ENCODE measurements around the gene SPACDR.
A peak's percentile ranks its signal among the peaks of the same experiment; 100 is the strongest.
"Not testable (repeated sequence)": the region's sequence is repeated elsewhere in the genome, so short reads cannot be mapped to it uniquely, and the experiment has no call there.

Gene SPACDR

DNA sequence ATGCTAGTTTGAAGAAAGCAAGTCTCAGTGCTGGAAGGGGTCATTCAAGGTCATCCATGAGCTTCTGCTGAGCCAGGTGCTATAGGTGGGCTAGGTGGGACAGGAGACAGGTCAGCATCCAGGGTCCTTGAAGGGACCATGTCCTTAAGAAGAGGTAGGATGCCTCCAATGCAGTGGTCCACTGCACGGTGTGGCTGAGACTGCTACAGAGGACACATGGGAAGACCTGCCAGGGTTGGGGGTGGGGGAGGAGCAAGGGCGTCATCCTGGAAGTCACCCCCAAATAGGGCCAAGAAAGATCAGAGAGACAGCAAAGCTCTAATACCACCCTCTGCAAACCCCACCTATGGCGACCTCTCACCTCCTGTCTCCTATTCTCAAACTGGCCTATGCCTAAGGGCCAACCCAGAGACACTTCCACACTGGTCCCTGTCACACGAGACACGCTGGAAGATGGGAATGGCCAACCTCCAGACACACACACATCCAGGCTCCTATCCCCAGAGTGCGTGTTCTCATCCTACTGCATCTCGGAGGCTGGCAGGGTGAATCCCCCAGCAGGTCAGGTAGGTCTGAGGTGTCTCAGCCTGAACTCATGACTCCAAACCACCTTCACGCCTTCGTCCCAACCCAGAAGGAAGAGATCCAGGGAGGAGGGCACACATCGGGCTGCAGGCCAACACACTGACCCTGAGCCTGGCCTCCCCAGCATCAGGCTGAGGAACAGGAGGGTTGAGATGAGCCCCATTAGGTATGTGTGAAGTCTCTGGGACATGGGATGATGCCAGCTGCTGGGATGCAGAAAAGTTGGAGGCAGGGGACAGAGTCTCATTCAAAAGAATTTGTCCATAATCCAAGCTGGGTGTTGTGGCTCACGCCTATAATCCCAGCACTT, 22.2 kb downstream of the SPACDR start:
- no peaks in the 10 kb centered on the region for H3K27me3 Mint-ChIP-seq
- H3K4me3 Mint-ChIP-seq, result no peak overlapping the region
- peaks cover 0 to 4% of the 10 kb centered on the region in 2 donors for H3K36me3 Mint-ChIP-seq
- ATAC-seq (replicated peaks) (no peak), DNase-seq (no peak)
- no peak overlapping the region for H3K27ac Mint-ChIP-seq
- H3K4me1 Mint-ChIP-seq, result peaks cover 11 to 17% of the 10 kb centered on the region in 2 donors
- H3K9me3 Mint-ChIP-seq, result no peaks in the 10 kb centered on the region

DNA sequence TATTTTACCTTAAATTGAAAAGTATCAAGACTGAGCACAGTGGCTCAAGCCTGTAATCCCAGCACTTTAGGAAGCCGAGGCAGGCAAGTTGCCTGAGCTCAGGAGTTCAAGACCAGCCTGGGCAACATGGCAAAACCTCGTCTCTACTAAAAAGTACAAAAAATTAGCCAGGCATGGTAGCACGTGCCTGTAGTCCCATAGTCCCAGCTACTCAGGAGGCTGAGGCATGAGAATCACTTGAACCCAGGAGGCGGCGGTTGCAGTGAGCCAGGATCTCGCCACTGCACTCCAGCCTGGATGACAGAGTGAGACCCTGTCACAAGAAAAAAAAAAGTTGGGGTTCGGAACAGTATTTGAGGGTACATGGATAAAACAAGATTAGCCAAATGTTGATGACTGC, 24.8 kb downstream of the SPACDR start:
- Mint-ChIP-seq H3K36me3 (peaks cover 17 to 19% of the 10 kb centered on the region in 2 donors), H3K4me1 (peaks cover 12 to 20% of the 10 kb centered on the region in 2 donors)
- H3K9me3 Mint-ChIP-seq; H3K27ac Mint-ChIP-seq; DNase-seq; H3K27me3 Mint-ChIP-seq; ATAC-seq (replicated peaks); H3K4me3 Mint-ChIP-seq: not testable (repeated sequence)

DNA sequence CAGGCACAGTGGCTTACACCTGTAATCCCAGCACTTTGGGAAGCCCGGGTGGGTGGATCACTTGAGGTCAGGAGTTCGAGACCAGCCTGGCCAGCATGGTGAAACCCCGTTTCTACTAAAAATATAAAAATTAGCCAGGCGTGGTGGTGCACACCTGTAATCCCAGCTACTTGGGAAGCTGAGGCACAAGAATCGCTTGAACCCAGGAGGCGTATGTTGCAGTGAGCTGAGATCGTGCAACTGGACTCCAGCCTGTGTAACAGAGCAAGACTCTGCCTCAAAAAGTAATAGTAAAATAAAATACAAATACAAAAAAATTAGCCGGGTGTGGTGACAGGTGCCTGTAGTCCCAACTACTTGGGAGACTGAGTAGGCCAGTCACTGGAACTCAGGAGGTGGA, 25.3 kb downstream of the SPACDR start:
- H3K27me3 Mint-ChIP-seq; H3K9me3 Mint-ChIP-seq; DNase-seq; ATAC-seq (replicated peaks); H3K4me3 Mint-ChIP-seq; H3K27ac Mint-ChIP-seq: not testable (repeated sequence)
- peaks cover 22 to 23% of the 10 kb centered on the region in 2 donors for H3K36me3 Mint-ChIP-seq
- peaks cover 16 to 23% of the 10 kb centered on the region in 2 donors for H3K4me1 Mint-ChIP-seq

DNA sequence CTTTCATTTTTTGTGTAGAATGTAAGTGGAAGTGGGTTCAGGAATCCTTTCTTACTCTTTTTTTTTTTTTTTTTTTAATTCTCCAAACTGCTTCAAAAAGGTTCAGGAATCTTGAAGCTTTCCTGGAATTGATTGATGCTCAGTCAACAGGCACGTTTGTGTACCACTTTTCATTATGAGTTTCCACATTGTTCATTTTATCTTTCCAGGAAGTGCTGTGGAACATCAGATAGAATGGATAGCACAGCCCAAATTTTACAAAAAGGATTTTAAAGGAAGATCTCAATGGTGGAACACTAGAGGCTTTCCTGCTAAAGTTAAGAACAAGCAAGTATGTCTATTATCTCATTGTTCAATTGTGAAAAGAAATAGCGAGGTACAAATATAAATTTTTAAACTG, 25.9 kb downstream of the SPACDR start:
- peaks cover 22 to 29% of the 10 kb centered on the region in 2 donors for H3K4me1 Mint-ChIP-seq
- peak overlapping the region; percentile 14 for H3K27ac Mint-ChIP-seq
- H3K36me3 Mint-ChIP-seq, result peaks cover 27% of the 10 kb centered on the region in 2 donors
- no peaks in the 10 kb centered on the region for H3K27me3 Mint-ChIP-seq
- H3K9me3 Mint-ChIP-seq, result no peaks in the 10 kb centered on the region
- no peak overlapping the region for H3K4me3 Mint-ChIP-seq
- ATAC-seq (replicated peaks) (no peak), DNase-seq (no peak)

DNA sequence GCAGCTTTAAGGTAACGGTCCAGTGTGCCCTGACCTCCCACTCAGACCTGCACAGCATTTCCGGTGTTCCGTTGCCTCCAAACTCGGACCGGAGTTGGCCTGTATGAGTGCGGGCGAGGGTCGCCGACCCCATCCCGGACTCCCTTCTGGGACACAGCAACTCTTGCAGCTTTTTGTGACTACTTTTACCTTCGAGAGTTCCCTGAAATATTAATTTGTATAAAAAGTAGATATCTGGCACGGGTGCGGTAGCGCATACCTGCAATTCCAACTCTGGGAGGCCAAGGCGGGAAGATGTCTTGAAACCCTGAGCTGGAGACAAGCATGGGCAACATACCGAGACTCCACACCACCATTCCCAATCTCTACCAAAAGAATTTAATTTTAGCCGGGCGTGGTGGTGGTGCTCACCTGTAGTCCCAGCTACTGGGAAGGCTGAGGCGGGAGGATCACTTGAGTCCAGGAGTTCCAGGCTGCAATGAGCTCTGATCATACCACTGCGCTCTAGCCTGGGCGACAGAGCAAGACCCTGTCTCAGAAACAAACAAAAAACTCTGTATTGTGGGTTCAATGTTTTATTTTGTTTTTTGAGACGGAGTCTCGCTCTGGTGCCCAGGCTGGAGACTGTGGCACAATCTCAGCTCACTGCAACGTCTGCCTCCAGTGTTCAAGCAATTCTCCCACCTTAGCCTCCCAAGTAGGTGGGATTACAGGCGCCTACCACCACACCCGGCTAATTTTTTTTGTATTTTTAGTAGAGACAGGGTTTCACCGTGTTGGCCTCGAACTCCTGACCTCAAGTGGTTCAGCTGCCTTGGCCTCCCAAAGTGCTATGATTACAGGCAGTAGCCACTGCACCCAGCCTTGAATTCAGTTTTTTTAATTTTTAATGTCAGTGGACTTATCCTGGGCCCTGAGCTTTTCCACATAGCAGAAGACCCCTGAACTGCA, 26.6 kb downstream of the SPACDR start:
- H3K36me3 Mint-ChIP-seq, result peaks cover 31 to 35% of the 10 kb centered on the region in 2 donors
- DNase-seq, result no peak

DNA sequence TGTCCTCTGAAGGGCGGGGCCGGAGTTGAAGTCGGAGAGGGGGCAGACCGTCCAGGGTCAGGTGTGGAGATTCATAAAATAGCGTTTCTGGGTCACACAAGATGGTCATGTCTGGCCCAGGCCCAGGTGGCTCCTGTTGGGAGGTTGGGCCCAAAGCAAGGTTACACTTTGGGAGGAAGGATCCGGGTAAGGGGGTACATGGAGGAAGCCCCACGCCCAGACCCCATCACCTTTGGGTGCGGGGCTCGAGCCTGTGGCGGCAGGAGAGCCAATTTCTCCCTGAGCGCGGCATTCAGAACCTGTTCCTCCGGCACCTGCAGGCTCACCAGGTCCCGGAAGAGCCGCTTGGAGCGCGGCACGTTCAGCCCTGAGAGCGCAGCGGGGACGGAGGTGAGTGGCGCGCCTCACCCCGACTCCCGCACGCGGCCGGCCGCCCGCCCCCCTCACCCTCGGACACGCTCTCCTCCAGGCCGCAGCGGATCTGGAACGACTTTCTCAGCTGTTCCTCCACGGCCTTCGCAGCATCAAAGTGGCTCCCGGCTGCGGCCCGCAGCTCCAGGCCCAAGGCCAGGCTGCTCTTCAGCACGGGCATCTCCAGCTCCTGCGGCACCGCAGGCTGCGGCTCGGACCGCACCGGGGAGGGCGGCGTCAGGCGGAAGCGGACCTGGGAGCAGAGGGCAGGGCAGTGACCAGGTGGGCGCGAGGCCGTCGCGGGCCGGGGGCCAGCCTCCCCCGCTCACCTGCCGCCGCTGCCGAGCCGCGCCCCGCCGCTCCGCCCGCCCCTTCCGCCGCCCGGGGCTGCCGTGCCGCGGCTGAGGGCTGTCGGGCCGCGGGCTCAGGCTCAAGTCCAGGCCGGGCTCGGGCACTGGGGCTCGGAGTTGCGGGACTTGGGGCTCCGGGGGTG, 28.4 kb downstream of the SPACDR start:
- Mint-ChIP-seq H3K4me3 (peak overlapping the region; percentile 97 to 98), H3K36me3 (peaks cover 38 to 46% of the 10 kb centered on the region in 2 donors)

More for the DNA sequence above, 26.6 kb downstream of the SPACDR start:
- Mint-ChIP-seq H3K4me1 (peaks cover 28 to 36% of the 10 kb centered on the region in 2 donors), H3K9me3 (no peaks in the 10 kb centered on the region), H3K27me3 (no peaks in the 10 kb centered on the region), H3K27ac (no peak overlapping the region), H3K4me3 (peak overlapping the region; percentile 97 to 98)
- ATAC-seq (replicated peaks), result no peak

DNA sequence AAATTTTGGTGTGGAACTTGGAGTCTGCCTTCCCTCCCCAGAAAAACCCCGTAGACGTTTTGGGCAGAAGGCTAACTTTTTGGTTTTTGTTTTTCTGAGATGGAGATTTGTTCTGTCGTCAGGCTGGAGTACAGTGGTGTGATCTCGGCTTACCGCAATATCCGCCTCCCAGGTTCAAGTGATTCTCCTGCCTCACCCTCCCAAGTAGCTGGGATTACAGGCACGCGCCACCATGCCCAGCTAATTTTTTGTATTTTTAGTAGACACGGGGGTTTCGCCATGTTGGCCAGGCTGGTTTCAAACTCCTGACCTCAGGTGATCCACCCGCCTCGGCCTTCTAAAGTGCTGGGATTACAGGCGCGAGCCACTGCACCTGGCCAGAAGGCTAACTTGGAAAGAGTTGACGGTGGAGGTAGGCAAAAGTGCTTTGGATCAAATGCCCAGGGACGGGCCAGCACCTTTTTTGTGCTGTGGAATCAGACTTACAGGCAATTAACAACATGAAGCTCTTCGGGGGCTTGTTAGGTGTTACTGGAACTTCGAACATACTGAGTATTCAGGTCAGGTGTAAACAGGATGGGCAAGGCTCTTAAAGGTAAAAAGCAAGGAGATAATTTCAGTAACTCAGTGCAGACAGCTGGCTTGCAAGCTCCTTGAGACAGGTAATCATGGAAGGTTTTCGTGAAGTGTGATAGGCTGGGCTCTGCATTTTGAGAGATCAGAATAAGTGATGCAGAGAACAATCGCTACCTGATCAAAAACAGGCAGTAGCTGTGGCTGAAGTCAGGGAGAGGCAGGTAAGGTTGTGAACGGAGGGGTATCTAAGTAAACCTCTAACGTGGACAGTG, 29.5 kb downstream of the SPACDR start:
- peak overlapping the region; percentile 89 to 91 for H3K4me3 Mint-ChIP-seq
- ATAC-seq (replicated peaks) (no peak), DNase-seq (no peak)
- H3K36me3 Mint-ChIP-seq, result peaks cover 41 to 54% of the 10 kb centered on the region in 2 donors
- H3K27ac Mint-ChIP-seq, result peak overlapping the region; percentile 93
- peaks cover 43 to 57% of the 10 kb centered on the region in 2 donors for H3K4me1 Mint-ChIP-seq
- peaks cover under 1 to 2% of the 10 kb centered on the region in 2 donors for H3K27me3 Mint-ChIP-seq
- H3K9me3 Mint-ChIP-seq, result no peaks in the 10 kb centered on the region

More for the DNA sequence above, 28.4 kb downstream of the SPACDR start:
- peak; percentile 44 to 50 for ATAC-seq (replicated peaks)
- H3K4me1 Mint-ChIP-seq, result peaks cover 38 to 52% of the 10 kb centered on the region in 2 donors
- H3K9me3 Mint-ChIP-seq, result no peaks in the 10 kb centered on the region
- no peak for DNase-seq
- no peaks in the 10 kb centered on the region for H3K27me3 Mint-ChIP-seq
- H3K27ac Mint-ChIP-seq, result peak overlapping the region; percentile 99

DNA sequence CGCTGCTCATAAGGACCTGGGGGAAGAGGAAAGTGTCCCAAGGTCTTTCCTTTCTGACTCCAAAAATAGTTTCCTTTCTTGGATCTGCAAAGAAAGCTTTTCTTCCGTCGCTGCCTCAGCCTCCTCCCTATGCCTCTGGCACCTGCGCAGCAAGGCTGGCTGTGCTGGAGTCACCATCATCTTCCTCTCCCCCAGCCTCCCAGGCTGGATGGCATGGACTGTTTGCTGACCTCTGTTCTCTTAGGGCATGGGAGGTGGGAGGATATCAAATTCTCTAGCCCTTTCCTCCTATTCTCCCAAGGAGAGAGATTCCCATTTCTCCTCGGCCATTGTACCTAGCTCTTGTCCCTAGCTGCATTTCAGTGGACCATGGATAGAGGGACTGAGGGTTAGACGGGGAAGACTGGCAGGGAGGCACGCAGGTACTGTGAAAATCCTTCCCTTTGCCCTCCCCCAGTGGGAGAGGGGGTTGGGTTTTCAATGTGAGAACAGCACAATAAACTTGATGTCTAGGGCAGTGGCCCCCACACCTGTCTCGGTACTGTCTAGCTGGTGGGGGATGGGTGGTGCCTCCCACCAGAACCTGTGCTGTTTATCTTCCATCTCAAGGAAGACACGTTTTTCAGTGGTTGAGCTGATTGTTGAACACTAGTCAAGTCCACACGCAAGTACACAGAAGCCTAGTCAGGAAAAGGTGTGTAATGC, 30.3 kb downstream of the SPACDR start:
- DNase-seq (no peak), ATAC-seq (replicated peaks) (no peak)
- H3K27ac Mint-ChIP-seq, result peak overlapping the region; percentile 83
- H3K36me3 Mint-ChIP-seq, result peaks cover 46 to 59% of the 10 kb centered on the region in 2 donors
- H3K9me3 Mint-ChIP-seq, result peaks cover 0 to 2% of the 10 kb centered on the region in 2 donors
- H3K4me1 Mint-ChIP-seq, result peaks cover 47 to 64% of the 10 kb centered on the region in 2 donors
- H3K4me3 Mint-ChIP-seq, result no peak overlapping the region
- H3K27me3 Mint-ChIP-seq, result peaks cover 6% of the 10 kb centered on the region in 2 donors

DNA sequence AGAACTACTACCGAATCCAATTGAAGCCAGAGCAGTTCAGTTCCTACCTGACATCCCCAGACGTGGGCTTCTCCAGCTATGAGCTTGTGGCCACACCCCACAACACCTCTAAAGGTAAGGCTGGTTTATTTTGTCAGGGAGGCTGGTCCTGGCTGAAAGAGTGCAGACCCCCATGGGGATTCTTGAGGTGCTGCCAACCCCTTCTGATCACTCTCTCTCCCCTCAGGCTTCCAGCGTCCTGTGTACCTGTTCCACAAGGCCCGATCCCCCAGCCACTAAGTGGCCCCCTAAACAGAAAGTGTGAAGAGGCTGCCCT, 30.8 kb downstream of the SPACDR start:
- H3K4me1 Mint-ChIP-seq, result peaks cover 51 to 69% of the 10 kb centered on the region in 2 donors
- H3K9me3 Mint-ChIP-seq, result peaks cover 0 to 2% of the 10 kb centered on the region in 2 donors
- peaks cover 6% of the 10 kb centered on the region in 2 donors for H3K27me3 Mint-ChIP-seq
- no peak for ATAC-seq (replicated peaks)
- no peak for DNase-seq
- peaks cover 49 to 64% of the 10 kb centered on the region in 2 donors for H3K36me3 Mint-ChIP-seq
- no peak overlapping the region for H3K4me3 Mint-ChIP-seq
- peak overlapping the region; percentile 56 for H3K27ac Mint-ChIP-seq

DNA sequence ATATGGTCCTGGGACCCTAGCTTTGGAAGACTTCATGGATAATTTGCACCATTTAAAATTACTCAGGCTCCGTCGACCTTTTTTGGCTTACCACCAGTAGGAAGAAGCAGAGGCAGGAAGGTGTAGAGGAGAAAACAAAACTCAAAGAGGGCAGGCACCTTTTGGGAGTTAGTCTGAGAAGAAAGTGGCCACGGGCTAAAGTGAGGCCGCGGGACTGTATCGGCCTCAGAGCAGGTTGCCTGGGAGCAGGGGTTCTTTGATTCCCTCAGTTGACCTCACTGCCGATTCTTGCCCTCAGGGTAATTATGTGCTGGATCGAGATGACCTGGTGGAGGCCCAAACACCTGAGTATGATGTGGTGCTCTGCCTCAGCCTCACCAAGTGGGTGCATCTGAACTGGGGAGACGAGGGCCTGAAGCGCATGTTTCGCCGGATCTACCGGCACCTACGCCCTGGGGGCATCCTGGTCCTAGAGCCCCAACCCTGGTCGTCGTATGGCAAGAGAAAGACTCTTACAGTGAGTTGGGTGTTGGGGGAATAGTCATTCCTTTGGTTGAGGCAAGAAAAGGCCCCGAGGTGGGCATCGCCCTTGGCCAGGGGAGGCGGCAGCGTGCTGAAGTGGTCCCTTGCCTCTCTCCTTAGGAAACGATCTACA, 31.3 kb downstream of the SPACDR start:
- DNase-seq, result no peak
- peaks cover 0 to 3% of the 10 kb centered on the region in 2 donors for H3K9me3 Mint-ChIP-seq
- H3K27me3 Mint-ChIP-seq, result peaks cover 6% of the 10 kb centered on the region in 2 donors
- H3K27ac Mint-ChIP-seq, result peak overlapping the region; percentile 56
- peaks cover 49 to 67% of the 10 kb centered on the region in 2 donors for H3K36me3 Mint-ChIP-seq
- no peak for ATAC-seq (replicated peaks)
- peaks cover 53 to 74% of the 10 kb centered on the region in 2 donors for H3K4me1 Mint-ChIP-seq
- H3K4me3 Mint-ChIP-seq, result no peak overlapping the region

DNA sequence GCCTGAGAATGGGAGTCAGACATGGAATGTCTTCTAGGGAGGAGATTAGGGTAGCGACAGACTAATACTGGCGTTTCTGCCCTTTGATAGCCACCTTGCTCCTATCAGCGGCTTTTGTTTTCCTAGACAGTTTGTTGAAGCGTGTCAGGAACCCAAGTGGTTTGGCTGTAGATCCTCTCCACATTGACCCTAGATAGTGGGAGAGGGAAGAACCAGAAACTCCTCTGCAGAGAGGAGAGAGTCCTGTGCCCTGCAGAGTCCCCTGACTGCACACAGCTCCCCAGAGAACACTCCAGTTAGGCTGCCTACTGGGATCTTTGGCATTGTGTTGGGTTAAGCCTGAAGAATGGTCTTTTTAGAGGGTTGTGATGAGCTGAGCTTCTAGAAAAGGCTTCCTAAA, 32.0 kb downstream of the SPACDR start:
- H3K36me3 Mint-ChIP-seq, result peaks cover 49 to 67% of the 10 kb centered on the region in 2 donors
- ATAC-seq (replicated peaks) (no peak), DNase-seq (no peak)
- peaks cover 6% of the 10 kb centered on the region in 2 donors for H3K27me3 Mint-ChIP-seq
- H3K4me1 Mint-ChIP-seq, result peaks cover 55 to 76% of the 10 kb centered on the region in 2 donors
- peak overlapping the region; percentile 56 for H3K27ac Mint-ChIP-seq
- peak overlapping the region; percentile 90 to 95 for H3K4me3 Mint-ChIP-seq
- H3K9me3 Mint-ChIP-seq, result peaks cover 0 to 4% of the 10 kb centered on the region in 2 donors

DNA sequence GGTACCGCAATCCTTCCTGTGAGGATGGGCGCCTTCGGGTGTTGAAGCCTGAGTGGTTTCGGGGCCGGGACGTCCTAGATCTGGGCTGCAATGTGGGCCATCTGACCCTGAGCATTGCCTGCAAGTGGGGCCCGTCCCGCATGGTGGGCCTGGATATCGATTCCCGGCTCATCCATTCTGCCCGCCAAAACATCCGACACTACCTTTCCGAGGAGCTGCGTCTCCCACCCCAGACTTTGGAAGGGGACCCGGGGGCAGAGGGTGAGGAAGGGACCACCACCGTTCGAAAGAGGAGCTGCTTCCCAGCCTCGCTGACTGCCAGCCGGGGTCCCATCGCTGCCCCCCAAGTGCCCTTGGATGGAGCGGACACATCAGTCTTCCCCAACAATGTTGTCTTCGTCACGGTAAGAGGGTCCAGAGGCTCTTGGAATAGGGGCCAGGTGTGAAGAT, 32.7 kb downstream of the SPACDR start:
- ATAC-seq (replicated peaks) (no peak), DNase-seq (no peak)
- Mint-ChIP-seq H3K4me3 (peak overlapping the region; percentile 90 to 95), H3K36me3 (peaks cover 47 to 64% of the 10 kb centered on the region in 2 donors), H3K27me3 (peaks cover 6% of the 10 kb centered on the region in 2 donors), H3K4me1 (peaks cover 53 to 72% of the 10 kb centered on the region in 2 donors), H3K9me3 (peaks cover 0 to 4% of the 10 kb centered on the region in 2 donors), H3K27ac (peak overlapping the region; percentile 100)

All from stimulated activated naive B cell treated with anti-CD40 and anti-IgM and Interleukin-4, amounts not matched to agents 10 μg/mL and 1 μg/mL and 100 μg/mL, for 72 hours (primary cell).